Progenitor cell of endocrine pancreas (in vitro differentiated cells): Measurements from ENCODE around the gene MRTFA. TPM values are rescaled to one million over a fixed set of nuclear protein-coding genes. Genes with fewer than 3 reads are reported as not detected.

Experiments
- DNase-seq: peaks from one replicate; pipeline ENCODE4 v3.0.0; 2021; ENCODE audit warnings: low spot score; ENCODE audit not compliant: unreplicated experiment
- H3K27ac Mint-ChIP-seq: 2 replicates; pipeline ENCODE4 v1.8.0; 2021; ENCODE audit warnings: mild to moderate bottlenecking, moderate library complexity, mixed read lengths
- H3K27me3 Mint-ChIP-seq: 2 replicates; pipeline ENCODE4 v1.8.0; 2021; ENCODE audit warnings: mixed read lengths
- H3K36me3 Mint-ChIP-seq: 2 replicates; pipeline ENCODE4 v1.8.0; 2022; ENCODE audit warnings: mixed read lengths; ENCODE audit not compliant: insufficient read depth
- H3K4me1 Mint-ChIP-seq: 2 replicates; pipeline ENCODE4 v1.8.0; 2021; ENCODE audit warnings: low read depth, mixed read lengths
- H3K4me3 Mint-ChIP-seq: 2 replicates; pipeline ENCODE4 v1.8.0; 2021; ENCODE audit warnings: low read depth, mild to moderate bottlenecking, moderate library complexity, mixed read lengths
- H3K9me3 Mint-ChIP-seq: 2 replicates; pipeline ENCODE4 v1.8.0; 2021; ENCODE audit warnings: low read depth, mixed read lengths
- total RNA-seq: library from RNA; stranded (reverse); gene quantifications from 2 replicates; pipeline ENCODE4 v1.2.1, GENCODE V29; 2021
- TF ChIP-seq, protein P1 (sequence below): fragments of 200-600 bp; sonication (generic); IDR thresholded peaks from one replicate; pipeline ENCODE4 v1.5.0; 2021; ENCODE audit warnings: antibody characterized with exemption, mild to moderate bottlenecking; ENCODE audit not compliant: unreplicated experiment

Gene MRTFA
- total RNA-seq, 1 donor from 2014 or later = 61.9 TPM

DNA sequence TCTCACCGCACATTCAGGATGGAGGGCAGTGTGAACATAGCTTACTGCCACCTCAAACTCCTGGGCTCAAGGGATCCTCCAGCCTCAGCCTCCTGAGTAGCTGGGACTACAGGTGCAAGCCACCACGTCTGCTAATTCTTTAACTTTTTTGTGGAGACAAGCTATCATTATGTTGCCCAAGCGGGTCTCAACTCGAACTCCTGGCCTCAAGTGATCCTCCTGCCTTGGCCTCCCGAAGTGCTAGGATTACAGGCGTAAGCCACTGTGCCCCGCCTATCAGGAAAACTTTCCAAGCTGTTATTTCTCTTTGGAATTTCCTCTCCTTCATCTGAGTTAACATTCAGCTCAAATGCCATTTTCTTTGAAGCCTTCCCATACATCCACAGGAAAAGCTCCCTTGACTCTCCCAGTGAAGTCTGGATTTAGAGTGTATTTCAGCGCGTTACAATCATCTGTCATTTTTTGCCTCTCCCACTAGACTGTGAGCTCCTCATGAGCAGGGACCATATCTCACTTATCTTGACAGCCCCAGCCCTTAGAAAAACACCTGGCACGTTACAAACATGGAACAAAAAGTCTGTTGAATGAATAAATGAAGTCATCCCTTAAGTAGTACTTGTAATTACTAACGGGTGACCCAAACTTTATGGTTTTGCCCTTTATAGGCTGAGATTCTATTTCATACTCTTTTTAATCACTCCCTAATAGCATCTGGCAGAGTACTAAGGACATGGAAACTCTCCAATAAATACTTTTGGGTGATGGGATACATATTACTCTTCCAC, 2.2 kb downstream of the MRTFA start:
- peak overlapping the region; percentile 91 for H3K4me3 Mint-ChIP-seq
- TF ChIP-seq, protein P1, sequence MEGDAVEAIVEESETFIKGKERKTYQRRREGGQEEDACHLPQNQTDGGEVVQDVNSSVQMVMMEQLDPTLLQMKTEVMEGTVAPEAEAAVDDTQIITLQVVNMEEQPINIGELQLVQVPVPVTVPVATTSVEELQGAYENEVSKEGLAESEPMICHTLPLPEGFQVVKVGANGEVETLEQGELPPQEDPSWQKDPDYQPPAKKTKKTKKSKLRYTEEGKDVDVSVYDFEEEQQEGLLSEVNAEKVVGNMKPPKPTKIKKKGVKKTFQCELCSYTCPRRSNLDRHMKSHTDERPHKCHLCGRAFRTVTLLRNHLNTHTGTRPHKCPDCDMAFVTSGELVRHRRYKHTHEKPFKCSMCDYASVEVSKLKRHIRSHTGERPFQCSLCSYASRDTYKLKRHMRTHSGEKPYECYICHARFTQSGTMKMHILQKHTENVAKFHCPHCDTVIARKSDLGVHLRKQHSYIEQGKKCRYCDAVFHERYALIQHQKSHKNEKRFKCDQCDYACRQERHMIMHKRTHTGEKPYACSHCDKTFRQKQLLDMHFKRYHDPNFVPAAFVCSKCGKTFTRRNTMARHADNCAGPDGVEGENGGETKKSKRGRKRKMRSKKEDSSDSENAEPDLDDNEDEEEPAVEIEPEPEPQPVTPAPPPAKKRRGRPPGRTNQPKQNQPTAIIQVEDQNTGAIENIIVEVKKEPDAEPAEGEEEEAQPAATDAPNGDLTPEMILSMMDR = no peak

DNA sequence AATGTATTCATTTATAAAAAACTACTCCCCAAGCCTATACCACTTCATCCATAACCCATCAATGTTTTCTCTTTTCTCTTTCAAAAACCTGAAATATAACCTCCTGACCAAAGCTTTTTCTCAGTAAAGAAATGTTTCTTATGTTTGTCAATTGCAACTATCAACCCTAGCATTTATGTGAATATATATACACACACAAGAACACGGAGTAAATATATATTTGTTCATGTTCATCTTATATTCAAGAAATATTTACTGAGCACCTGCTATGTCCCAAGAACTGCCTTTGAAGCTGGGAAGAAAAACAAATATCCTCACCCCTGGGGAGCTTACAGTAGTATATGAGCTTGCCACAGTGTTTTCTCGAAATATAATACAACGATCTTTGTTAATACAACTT, 3.5 kb downstream of the MRTFA start:
- Mint-ChIP-seq H3K9me3 (no peaks in the 10 kb centered on the region), H3K27me3 (no peaks in the 10 kb centered on the region), H3K36me3 (peaks cover 1% of the 10 kb centered on the region), H3K4me1 (peaks cover 18% of the 10 kb centered on the region), H3K27ac (no peak overlapping the region), H3K4me3 (no peak overlapping the region)
- no peak for DNase-seq
- TF ChIP-seq, protein P1 = no peak

More for the DNA sequence above, 2.2 kb downstream of the MRTFA start:
- Mint-ChIP-seq H3K27me3 (no peaks in the 10 kb centered on the region), H3K27ac (peak overlapping the region; percentile 7), H3K9me3 (no peaks in the 10 kb centered on the region), H3K4me1 (peaks cover 18% of the 10 kb centered on the region), H3K36me3 (peaks cover 1% of the 10 kb centered on the region)
- DNase-seq = no peak

DNA sequence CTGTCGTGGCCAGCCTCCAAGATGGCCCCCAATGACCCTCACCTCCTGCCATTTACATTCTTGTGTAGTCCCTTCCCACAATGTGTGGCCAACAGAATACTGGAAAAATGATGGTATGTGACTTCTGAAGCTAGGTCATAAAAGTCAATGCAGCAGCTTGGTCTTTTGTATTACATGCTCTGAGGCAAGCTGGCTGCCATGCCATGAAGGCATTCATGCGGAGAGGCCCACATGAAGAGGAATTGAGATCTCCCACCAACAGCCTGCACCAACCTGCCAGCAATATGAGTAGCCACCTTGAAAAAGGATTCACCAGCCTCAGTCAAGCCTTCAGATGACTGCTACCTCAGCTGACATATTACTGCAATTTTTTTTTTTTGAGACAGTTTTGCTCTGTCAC, 4.6 kb downstream of the MRTFA start:
- Mint-ChIP-seq H3K27ac (no peak overlapping the region), H3K27me3 (no peaks in the 10 kb centered on the region), H3K9me3 (no peaks in the 10 kb centered on the region)

DNA sequence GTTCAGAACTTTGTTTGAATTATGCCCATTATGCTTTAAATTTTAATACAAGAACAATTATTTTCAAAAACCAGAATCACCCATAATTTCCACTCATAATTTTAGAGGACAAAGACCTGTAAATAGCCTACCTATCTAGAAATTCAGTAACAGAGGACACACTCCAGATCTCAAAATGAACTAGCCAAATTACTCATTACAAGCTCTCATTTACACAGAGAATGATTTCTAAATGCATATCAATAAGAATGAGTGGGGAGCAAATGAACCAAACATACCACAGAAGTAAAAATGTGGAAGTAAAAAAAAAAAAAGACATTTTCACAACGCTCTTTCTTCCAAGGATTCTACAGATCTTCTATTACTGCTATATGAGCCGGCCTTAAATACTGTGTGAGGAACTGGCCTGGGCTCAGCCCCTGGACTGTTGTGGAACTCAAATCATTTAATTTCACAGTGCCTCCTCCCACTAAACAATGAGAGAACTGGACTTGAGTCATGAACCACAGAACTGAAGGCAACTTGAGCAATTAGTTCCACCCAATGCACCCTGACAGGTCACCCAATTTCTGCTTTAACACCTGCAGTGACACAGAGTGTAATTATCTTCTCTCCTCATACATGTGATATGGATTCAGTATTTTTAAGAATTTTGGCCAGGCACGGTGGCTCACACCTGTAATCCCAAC, 8.0 kb downstream of the MRTFA start:
- no peak overlapping the region for H3K27ac Mint-ChIP-seq
- no peak overlapping the region for H3K4me3 Mint-ChIP-seq
- TF ChIP-seq, protein P1 = no peak
- H3K27me3 Mint-ChIP-seq = no peaks in the 10 kb centered on the region
- no peak for DNase-seq
- no peaks in the 10 kb centered on the region for H3K9me3 Mint-ChIP-seq
- peaks cover 3% of the 10 kb centered on the region for H3K4me1 Mint-ChIP-seq
- H3K36me3 Mint-ChIP-seq = peaks cover 1% of the 10 kb centered on the region

More for the DNA sequence above, 4.6 kb downstream of the MRTFA start:
- Mint-ChIP-seq H3K36me3 (no peaks in the 10 kb centered on the region), H3K4me1 (peaks cover 15% of the 10 kb centered on the region), H3K4me3 (no peak overlapping the region)
- no peak for DNase-seq
- TF ChIP-seq, protein P1 = no peak

DNA sequence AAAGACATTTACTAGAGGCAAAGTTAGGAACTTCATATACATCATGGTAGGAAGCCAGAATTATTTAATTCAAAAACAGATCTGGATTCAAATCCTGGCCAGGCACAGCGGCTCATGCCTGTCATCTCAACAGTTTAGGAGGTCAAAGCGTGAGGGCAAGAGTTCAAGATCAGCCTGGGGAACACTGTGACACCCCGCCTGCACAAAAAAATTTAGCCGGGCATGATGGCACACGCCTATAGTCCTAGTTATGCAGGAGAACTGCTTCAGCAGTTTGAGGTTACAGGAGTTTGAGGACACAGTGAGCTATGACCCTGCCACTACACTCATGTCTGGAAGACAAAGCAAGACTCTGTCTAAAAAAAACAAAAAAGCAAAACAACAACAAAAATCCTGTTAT, 8.9 kb downstream of the MRTFA start:
- TF ChIP-seq, protein P1 = no peak
- H3K4me1 Mint-ChIP-seq = peaks cover 3% of the 10 kb centered on the region

More for the DNA sequence above, 8.9 kb downstream of the MRTFA start:
- Mint-ChIP-seq H3K27ac (no peak overlapping the region), H3K9me3 (peaks cover 2% of the 10 kb centered on the region), H3K36me3 (peaks cover 6% of the 10 kb centered on the region), H3K27me3 (no peaks in the 10 kb centered on the region), H3K4me3 (no peak overlapping the region)
- DNase-seq = no peak
